HG02623 (cell line): ENCODE data around the gene AGAP1.

ENCODE experiments used
- ATAC-seq: cut with Tn5 transposase; IDR thresholded peaks from one replicate; pipeline ENCODE4 v1.9.1; 2021; ENCODE audit warnings: moderate library complexity; ENCODE audit not compliant: unreplicated experiment

AGAP1 gene

GRCh38 chr2:235677937-235678336, 184.1 kb downstream of the AGAP1 start:
- ATAC-seq = no peak

- ATAC-seq = no peak
Measured at GRCh38 chr2:235678712-235679111, 184.9 kb downstream of the AGAP1 start.

DNA sequence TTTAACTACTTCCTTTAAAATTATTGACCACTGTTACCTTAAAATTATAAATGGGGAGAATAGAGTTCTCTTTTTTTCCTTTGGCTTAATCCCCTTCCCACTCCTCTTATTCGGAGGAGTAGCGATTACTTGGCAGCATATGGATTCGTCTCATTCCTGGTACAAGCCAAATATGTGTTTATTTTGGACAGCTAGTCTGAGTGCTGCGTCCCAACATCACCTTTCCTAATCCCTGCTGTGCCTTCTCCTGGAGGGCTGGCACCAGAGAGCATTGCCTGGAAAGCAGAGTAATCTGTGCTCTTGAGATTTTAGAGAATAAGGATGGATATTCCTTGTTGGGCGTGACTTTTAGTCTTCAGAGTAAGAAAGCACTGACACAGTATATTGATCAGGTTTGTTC, 185.6 kb downstream of the AGAP1 start:
- no peak for ATAC-seq

GRCh38 chr2:235685024-235685721, 191.3 kb downstream of the AGAP1 start:
- ATAC-seq = no peak

DNA sequence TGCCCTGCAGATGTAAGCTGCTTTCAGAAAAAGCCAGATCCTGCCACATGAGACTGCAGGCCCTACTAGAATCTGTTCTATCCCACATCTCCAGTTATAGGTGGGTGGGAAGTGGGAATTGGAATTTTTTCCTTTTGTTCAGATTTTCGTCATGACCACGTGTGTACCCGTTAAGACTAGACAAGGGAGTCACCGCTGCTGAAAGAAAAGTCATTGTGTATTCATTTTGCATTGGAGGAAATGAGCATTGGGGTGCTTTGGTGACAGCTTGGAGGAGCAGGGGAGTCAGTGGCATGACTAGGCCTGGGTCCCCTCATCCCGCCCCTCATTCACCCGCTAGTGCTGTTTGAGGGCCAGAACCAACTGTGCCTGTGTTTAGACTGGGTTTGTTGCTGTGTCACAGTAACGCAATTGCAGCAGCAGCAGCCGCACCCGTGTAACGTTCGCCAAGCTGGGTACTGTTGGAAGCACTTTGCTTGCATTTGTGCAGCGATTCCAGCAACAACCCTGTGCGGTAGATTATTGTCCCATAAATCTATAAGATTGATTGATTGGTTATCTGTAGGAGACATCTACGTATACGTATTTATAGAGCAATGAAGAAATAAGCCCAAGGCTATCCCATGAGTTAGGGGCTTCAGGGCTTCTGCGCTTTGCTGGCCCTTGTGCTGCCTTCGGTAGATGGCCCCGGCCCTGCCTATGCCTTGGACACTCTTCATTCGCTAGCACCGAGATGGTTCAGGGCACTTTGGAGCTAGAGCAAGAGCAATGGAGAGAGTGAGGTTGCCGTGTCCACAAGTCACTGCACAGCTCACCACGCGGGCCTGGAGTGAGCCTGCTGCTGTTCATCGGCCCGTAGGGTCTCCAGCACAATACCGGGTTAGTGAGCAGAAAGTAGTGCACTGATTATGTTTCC, 194.9 kb downstream of the AGAP1 start:
- ATAC-seq = no peak

DNA sequence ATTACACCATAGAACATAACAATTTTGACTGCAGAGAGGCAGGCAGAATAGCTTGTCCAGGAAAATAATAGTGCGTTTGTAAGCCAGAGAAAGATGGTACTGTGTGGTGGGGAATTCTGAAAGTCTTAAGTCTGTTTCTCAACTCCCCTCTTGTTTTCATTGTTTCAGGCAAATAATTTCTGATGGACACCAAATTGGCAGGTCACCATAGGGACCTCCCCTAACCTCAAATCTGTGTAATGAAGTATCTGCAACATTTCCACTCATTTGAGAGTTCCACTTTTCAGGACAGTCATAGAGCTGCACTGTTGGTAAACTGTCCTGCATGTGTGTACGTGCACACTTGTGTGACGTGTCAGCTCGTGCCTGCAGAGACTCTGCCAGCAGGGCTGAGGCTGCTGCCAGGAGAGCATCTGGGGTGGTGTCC, 195.6 kb downstream of the AGAP1 start:
- no peak for ATAC-seq

DNA sequence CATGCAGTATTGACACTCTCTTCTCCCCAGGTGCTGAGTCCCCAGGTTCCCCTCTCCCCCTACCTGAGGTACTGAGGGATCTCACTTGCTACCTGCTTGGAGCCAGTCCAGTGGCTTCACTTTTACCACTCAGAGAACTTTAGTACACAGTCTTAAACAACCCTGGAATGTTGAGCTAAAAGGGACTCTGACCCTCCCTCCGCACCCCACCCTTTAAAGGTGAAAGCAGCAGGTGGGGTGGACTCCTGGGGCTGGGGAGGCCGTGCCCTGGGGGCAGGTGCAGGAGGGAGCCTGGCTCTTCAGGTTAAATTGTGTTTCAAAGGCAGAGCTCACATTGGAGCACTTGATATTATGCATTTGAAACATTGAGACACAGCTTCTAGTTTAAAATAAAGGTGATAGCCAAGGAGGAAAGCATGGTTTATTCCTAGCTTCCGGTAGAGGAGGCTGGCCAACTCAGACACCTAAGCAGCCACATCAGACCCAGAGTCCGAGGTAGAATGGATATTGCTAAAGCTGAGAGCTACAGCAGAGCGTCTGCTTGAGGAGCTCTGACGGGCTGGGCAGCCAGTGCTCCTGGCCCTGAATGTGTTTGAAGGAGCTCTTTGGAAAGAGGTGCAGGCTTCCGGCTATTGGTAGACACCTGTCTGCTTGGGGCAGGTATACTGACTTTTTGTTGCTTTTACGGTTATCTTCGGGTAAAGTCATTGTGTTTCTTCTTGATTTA, 196.4 kb downstream of the AGAP1 start:
- no peak for ATAC-seq

- ATAC-seq = no peak
Measured at GRCh38 chr2:235690809-235691450, 197.1 kb downstream of the AGAP1 start.

GRCh38 chr2:235692076-235692475, 198.2 kb downstream of the AGAP1 start:
- no peak for ATAC-seq

DNA sequence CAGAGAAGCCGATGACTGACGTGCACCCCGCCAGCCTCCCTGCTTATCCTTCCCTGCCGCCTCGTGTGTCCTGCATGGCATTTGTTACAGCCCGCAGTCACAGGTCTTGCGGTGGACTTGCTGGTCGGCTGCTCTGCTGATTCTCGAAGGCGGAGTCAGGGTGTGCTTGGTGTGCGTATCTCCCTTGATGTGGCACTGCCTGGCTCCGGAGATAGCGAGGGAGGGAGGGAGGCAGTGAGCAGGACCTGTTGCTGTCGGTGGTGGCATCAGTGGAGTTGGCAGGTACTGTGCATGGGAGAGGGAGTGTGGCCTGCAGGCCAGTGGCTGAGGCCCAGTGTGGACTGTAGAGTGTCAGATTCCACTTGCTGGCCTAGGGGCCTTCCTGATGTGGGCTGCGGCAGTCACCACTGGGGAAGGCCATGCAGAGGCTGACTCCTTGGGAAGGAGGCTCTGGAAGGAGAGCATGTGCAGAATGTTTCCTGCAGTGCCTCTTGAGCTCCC, 198.9 kb downstream of the AGAP1 start:
- ATAC-seq = no peak

GRCh38 chr2:235693279-235693678, 199.4 kb downstream of the AGAP1 start:
- ATAC-seq = no peak

GRCh38 chr2:235694721-235695601, 201.1 kb downstream of the AGAP1 start:
- ATAC-seq = no peak

DNA sequence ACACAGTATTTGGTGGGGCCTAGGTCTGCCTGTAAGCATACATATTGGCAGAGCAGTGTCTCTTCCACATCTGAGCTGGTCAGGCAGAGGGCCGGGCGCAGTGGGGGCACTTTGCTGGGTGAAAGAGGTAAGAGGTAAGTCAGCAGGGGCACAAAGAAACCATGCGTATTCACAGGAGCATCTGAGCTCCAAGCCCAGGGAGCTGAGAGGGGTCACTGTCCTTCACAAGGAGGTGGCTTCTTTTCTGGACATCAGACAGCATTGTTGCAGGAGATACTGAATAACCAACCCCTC, 201.7 kb downstream of the AGAP1 start:
- no peak for ATAC-seq

DNA sequence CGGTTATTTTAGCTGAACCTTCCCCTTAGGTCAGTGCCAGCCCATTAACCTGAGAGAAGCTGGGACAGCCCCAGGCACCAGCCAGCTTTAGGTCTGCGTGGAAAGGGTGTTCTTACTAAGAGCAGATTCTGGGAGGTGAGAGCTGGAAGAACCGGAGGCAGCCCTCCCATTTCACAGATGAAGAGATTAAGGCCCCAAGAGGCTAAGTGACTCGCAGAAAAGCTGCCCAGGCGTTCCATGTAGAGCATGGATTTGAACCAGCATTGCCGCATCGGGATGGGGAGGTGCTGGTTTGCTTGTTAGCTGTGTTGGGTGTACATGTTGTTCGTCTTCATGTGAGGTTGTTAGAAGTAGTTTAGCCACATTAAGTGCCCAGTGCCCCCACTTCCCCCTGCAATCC, 203.2 kb downstream of the AGAP1 start:
- ATAC-seq = no peak

GRCh38 chr2:235698028-235698427, 204.2 kb downstream of the AGAP1 start:
- no peak for ATAC-seq

DNA sequence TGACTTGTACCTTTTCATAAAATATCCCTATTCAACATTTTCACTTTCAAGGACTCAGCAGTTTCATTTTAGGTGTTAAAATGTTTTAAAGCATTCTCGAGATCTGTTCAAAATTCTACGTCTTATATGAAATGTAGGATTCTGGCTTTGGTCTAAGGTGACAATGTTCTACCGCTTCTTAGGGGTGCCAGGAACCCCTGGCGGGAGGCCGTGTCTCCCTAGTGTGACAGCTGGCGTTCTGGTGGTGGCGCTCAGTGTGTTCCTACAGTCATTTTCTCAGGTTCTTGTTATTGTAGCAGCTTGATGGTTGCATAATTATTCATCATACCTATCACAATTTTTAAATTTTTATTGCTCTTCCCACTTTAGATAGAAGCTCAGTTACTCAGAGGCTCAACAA, 204.6 kb downstream of the AGAP1 start:
- ATAC-seq = no peak

DNA sequence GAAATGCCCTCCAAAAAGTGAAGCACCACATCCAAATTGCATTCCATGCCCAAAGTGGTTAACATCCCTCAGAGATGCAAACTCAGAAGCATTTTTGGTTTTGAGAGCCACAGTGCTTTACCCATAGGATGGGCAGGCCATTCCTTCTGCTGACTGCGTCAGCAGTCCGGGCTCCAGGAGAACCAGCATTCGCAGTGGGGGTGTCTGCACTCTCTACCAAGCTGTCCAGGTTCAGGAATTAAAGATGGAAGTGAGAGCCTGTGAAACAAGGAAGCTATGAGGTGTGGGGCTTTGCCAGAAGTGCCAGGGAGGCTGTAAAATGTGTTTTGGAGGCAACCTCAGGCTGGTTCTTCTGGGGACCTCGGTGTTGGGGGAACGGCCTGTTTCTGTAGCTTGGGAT, 205.7 kb downstream of the AGAP1 start:
- no peak for ATAC-seq

DNA sequence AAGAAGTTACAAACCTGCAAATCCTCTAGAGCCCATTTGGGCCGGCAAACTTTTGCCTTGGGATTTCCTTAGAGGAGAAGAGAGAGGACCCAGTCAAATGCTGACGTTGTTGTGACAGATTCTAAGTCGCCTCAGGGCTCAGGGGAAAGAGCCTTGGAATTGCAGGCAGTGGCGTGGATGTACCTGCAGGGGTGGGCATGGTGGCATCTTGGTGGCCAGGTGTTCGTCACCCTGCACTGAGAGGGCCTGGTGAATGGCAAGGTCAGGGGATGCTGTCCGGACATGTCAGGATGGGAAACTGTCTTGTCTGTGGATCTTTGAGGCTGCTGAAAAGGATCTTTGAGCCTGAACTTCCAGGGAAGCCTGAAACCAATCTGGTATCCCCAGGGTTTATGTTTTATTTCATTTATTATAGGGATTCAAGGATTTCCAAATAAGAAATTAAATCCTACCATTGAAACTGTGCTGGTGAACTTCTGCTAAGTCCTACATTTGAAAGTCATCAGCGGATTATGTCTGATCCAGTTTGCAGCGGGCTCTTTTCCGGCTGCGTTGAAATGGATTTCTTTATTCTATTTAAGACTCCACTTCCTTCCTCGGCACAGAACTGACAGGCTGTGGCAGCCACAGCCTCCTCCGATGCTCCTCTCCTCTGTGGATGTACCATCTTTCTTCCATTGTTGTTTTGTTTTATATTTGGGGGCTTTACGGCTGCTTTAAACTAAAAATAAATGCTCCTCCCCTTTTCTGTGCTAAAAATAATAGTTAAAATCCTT, 207.6 kb downstream of the AGAP1 start:
- ATAC-seq = no peak

GRCh38 chr2:235702186-235702585, 208.3 kb downstream of the AGAP1 start:
- ATAC-seq = no peak
